ENCODE data around the gene SCGN.

The SCGN gene

DNA sequence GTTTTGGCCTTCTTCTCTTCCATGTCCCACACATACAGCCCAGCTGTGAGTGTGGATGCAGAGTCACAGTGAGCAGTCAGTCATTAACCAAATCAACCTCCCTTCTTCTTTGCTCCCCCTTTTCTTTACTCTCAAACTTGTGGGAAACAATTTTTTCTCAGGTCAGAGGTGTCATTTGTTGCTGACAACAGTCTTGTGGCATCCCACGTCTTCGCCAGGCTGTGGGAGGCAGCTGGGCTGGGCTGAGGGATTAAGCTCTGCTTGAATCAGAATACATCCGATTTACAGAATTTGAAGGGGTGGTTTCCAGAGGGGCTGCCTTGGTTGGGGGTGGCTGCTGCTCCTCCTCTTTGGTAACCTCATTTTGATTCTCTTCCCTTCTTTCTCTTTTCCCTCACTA, 40.5 kb downstream of the SCGN start:
- Histone ChIP-seq H2AFZ (ENCODE audit: low read depth, low read length) (no peak overlapping the region), H3K27me3 (ENCODE audit: low read depth, low read length) (no peaks in the 10 kb centered on the region), H3K4me3 (ENCODE audit: low read length) (no peak overlapping the region), H3K4me2 (ENCODE audit: low read length) (no peak overlapping the region), H3K9me3 (ENCODE audit: insufficient read depth, low read length) (no peaks in the 10 kb centered on the region), H4K20me1 (ENCODE audit: insufficient read depth, low read length) (no peaks in the 10 kb centered on the region), H3K36me3 (replicated peaks; ENCODE audit: low read depth, low read length) (no peaks in the 10 kb centered on the region), H3K79me2 (ENCODE audit: low read length) (no peaks in the 10 kb centered on the region), H3K27ac (ENCODE audit: low read length) (no peak overlapping the region), H3K9ac (ENCODE audit: low read length) (no peak overlapping the region), H3K4me1 (ENCODE audit: low read length) (no peaks in the 10 kb centered on the region)
- TF ChIP-seq, protein P1, sequence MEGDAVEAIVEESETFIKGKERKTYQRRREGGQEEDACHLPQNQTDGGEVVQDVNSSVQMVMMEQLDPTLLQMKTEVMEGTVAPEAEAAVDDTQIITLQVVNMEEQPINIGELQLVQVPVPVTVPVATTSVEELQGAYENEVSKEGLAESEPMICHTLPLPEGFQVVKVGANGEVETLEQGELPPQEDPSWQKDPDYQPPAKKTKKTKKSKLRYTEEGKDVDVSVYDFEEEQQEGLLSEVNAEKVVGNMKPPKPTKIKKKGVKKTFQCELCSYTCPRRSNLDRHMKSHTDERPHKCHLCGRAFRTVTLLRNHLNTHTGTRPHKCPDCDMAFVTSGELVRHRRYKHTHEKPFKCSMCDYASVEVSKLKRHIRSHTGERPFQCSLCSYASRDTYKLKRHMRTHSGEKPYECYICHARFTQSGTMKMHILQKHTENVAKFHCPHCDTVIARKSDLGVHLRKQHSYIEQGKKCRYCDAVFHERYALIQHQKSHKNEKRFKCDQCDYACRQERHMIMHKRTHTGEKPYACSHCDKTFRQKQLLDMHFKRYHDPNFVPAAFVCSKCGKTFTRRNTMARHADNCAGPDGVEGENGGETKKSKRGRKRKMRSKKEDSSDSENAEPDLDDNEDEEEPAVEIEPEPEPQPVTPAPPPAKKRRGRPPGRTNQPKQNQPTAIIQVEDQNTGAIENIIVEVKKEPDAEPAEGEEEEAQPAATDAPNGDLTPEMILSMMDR (IDR thresholded peaks at IDR 0.05; ENCODE audit: low read depth, low read length): no peak

DNA sequence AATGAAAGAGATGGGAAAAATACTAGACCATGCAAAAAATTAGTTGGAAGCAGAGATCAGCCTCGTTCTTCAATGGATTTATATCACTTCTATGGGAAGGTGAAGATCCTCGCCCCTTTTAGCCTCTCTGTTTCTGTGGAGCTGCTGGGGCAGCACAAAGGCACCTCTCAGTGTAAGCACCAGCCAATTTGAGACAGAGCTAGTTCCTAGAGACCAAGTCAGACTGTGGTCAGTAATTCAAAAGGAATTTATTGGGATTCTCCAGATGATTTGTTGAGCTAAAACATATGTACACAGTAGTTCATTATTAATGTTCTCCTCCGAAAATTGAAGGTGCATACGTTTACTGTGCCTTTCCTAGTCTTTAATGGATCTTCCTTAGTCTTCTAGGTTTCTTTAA, 42.4 kb downstream of the SCGN start:
- H3K36me3 ChIP-seq (replicated peaks; ENCODE audit: low read depth, low read length): no peaks in the 10 kb centered on the region

DNA sequence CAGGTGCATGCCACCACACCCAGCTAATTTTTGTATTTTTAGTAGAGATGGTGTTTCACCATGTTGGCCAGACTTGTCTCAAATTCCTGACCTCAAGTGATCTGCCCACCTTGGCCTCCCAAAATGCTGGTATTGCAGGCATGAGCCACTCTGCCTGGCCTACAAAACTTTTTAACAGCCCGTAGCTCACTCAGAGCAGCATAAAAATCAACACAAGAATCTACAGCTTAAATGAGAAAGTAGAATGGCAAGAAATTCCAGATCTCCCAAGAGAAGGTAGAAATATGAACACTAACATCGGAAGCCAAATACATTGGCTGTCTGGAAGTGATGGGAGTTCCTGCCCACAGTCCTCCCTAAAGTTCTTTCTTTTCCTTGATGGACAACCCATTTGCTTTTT, 43.7 kb downstream of the SCGN start:
- H3K4me2 ChIP-seq (ENCODE audit: low read length): no peak overlapping the region
- H2AFZ ChIP-seq (ENCODE audit: low read depth, low read length): no peak overlapping the region
- H3K27me3 ChIP-seq (ENCODE audit: low read depth, low read length): no peaks in the 10 kb centered on the region
- H4K20me1 ChIP-seq (ENCODE audit: insufficient read depth, low read length): no peaks in the 10 kb centered on the region
- no peak overlapping the region for H3K4me3 ChIP-seq (ENCODE audit: low read length)
- TF ChIP-seq EZH2phosphoT487 (IDR thresholded peaks at IDR 0.05; ENCODE audit: low read depth): no peak
- TF ChIP-seq, protein P1 (IDR thresholded peaks at IDR 0.05; ENCODE audit: low read depth, low read length): no peak
- no peaks in the 10 kb centered on the region for H3K36me3 ChIP-seq (replicated peaks; ENCODE audit: low read depth, low read length)
- H3K79me2 ChIP-seq (ENCODE audit: low read length): no peaks in the 10 kb centered on the region
- H3K4me1 ChIP-seq (ENCODE audit: low read length): no peaks in the 10 kb centered on the region
- no peaks in the 10 kb centered on the region for H3K9me3 ChIP-seq (ENCODE audit: insufficient read depth, low read length)
- H3K27ac ChIP-seq (ENCODE audit: low read length): no peak overlapping the region
- no peak overlapping the region for H3K9ac ChIP-seq (ENCODE audit: low read length)

More for the DNA sequence above, 42.4 kb downstream of the SCGN start:
- Histone ChIP-seq H3K9ac (ENCODE audit: low read length) (no peak overlapping the region), H3K4me3 (ENCODE audit: low read length) (no peak overlapping the region), H3K27ac (ENCODE audit: low read length) (no peak overlapping the region), H3K27me3 (ENCODE audit: low read depth, low read length) (no peaks in the 10 kb centered on the region), H3K79me2 (ENCODE audit: low read length) (no peaks in the 10 kb centered on the region), H3K4me1 (ENCODE audit: low read length) (no peaks in the 10 kb centered on the region), H4K20me1 (ENCODE audit: insufficient read depth, low read length) (no peaks in the 10 kb centered on the region), H2AFZ (ENCODE audit: low read depth, low read length) (no peak overlapping the region), H3K4me2 (ENCODE audit: low read length) (no peak overlapping the region), H3K9me3 (ENCODE audit: insufficient read depth, low read length) (no peaks in the 10 kb centered on the region)
- no peak for TF ChIP-seq EZH2phosphoT487 (IDR thresholded peaks at IDR 0.05; ENCODE audit: low read depth)
- TF ChIP-seq, protein P1 (IDR thresholded peaks at IDR 0.05; ENCODE audit: low read depth, low read length): no peak

DNA sequence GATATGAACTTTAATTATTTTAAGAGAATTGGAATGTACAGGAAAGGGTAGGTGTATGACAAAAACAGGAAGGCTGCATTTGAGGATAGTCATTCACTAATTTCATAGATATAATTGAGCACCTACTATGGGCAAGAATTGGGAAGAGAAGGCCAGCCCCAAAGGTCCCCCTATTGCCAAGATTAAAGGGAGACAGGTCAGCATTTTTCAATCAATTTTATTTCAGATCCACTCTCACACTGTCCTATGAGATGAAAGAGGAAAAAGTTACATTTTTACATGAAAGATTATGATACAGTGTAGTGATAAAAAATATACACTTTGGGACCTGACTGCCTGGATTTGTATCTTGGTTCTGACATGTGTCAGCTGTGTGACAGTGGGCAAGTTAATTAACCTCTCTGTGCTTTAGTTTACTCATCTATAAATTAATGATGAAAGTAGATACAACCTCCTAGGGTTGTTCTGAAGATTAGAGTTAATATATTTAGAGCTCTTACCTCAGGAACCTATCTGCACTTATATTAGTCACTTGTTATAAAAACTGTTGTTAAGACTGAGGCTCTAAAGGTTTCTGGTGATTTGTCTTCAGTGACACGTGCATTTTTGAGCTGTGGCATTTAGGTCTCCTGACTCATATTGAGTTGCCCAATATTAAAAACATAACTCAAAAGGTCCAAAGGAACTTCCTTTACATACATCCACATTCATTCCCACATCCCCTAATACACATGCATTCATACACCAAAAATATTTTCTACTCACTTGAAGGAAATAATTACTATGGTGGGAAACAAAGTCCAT, 45.7 kb downstream of the SCGN start:
- H3K4me2 ChIP-seq (ENCODE audit: low read length): no peak overlapping the region
- no peak overlapping the region for H2AFZ ChIP-seq (ENCODE audit: low read depth, low read length)
- no peak overlapping the region for H3K27ac ChIP-seq (ENCODE audit: low read length)
- TF ChIP-seq EZH2phosphoT487 (IDR thresholded peaks at IDR 0.05; ENCODE audit: low read depth): no peak
- TF ChIP-seq, protein P1 (IDR thresholded peaks at IDR 0.05; ENCODE audit: low read depth, low read length): no peak
- H4K20me1 ChIP-seq (ENCODE audit: insufficient read depth, low read length): no peaks in the 10 kb centered on the region
- H3K4me3 ChIP-seq (ENCODE audit: low read length): no peak overlapping the region
- no peaks in the 10 kb centered on the region for H3K4me1 ChIP-seq (ENCODE audit: low read length)
- no peaks in the 10 kb centered on the region for H3K79me2 ChIP-seq (ENCODE audit: low read length)
- H3K27me3 ChIP-seq (ENCODE audit: low read depth, low read length): no peaks in the 10 kb centered on the region
- H3K9ac ChIP-seq (ENCODE audit: low read length): no peak overlapping the region
- H3K36me3 ChIP-seq (replicated peaks; ENCODE audit: low read depth, low read length): no peaks in the 10 kb centered on the region
- H3K9me3 ChIP-seq (ENCODE audit: insufficient read depth, low read length): no peaks in the 10 kb centered on the region

Measured in OCI-LY3 (cell line).